Adipose tissue (tissue), 3 donors: Measurements from ENCODE around the gene TET3. TPM values are rescaled to one million over a fixed set of nuclear protein-coding genes. Genes with fewer than 3 reads are reported as not detected.
"Not testable (repeated sequence)": the region's sequence is repeated elsewhere in the genome, so short reads cannot be mapped to it uniquely, and the experiment has no call there.

Experiments used
- H3K27ac ChIP-seq: one replicate; pipeline ENCODE4 v1.5.1; 2013; ENCODE audit warnings: low read depth, low read length
- WGBS, 3 donors: extraction: QIAGEN DNeasy Blood & Tissue Kit; methylation state at CpG; one replicate each; pipeline ENCODE4 v1.1.7; 2013; 5-methylcytosine and 5-hydroxymethylcytosine counted together
- polyA plus RNA-seq, 3 donors: library from polyadenylated mRNA; stranded (reverse); fragments of 200-250 nt; gene quantifications; one replicate each; pipeline ENCODE4 v1.2.3, GENCODE V29; 2013
- donor health status: healthy with polysubstance abuse.
- donor health status: Bipolar disorder and iron deficiency.
- donor health status: healthy.

The TET3 gene
- 1 to 10 TPM; 1.5 to 2.3 (median 2.0) TPM for polyA plus RNA-seq

GRCh38 chr2:73984203-73984921, at the start of gene TET3:
TET3 (plus strand) TSS chr2:73984910; CDS start chr2:73986404, 1,494 bp downstream.
- WGBS, 3 donors, result 0 to 2% (median 1%) methylated on average over 47 to 85 of the region's 85 CpGs
- H3K27ac ChIP-seq, result peak within 1 kb of the TSS; percentile 56

GRCh38 chr2:73935641-73936040, 49.1 kb upstream of the TET3 start:
- H3K27ac ChIP-seq, result no peak overlapping the region

- WGBS, 3 donors, result 72 to 91% (median 90%) methylated on average over 4 of the region's 4 CpGs
- no peak overlapping the region for H3K27ac ChIP-seq
Observed at GRCh38 chr2:73937103-73937885, 47.4 kb upstream of the TET3 start.

- no peak overlapping the region for H3K27ac ChIP-seq
Observed at GRCh38 chr2:73937899-73938298, 46.8 kb upstream of the TET3 start.

GRCh38 chr2:73938718-73939352, 45.9 kb upstream of the TET3 start:
- 52 to 88% (median 80%) methylated on average over 5 of the region's 5 CpGs for WGBS, 3 donors
- H3K27ac ChIP-seq, result no peak overlapping the region

DNA sequence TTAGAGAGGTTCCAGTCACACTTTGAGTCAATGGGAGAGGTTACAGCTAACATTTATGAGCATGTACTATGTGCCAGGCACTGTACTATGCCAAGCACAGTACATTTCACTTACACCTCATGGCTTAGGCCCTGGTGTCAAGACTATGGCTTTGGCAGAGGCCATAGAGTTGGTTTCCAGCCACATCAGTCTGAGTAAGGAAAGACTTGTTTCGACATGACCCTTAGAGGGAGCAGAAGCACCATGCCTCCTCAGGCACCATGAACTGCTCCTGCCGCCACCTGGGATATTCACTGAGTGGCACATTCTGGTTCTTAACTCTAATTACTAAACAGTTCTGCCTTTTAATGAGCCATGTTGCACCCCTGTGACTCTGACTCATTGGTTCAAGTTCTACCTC, 45.3 kb upstream of the TET3 start:
- no peak overlapping the region for H3K27ac ChIP-seq
- WGBS, 3 donors, result 70 to 87% (median 84%) methylated on average over 2 of the region's 2 CpGs

DNA sequence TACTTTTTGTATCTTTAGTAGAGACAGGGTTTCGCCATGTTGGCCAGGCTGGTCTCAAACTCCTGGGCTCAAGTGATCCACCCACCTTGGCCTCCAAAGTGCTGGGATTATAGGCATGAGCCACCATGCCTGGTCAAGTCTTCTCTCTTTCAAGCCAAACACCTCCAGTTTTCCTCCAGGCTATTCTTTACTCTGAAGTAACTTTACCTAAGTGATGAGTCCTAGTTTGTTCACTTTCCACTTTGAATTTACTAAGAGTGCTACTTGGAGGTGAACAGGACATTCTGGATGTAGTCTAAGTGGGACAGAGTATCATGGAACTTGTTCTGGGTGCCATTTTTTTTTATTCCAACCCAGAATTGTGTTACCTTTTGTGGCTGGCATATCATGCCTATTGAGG, 44.6 kb upstream of the TET3 start:
- 95 to 100% (median 100%) methylated on average over 1 of the region's 1 CpG for WGBS, 3 donors
- H3K27ac ChIP-seq, result not testable (repeated sequence)

GRCh38 chr2:73942664-73943063, 42.0 kb upstream of the TET3 start:
- 41 to 77% (median 77%) methylated on average over 2 of the region's 2 CpGs for WGBS, 3 donors
- H3K27ac ChIP-seq, result no peak overlapping the region

- H3K27ac ChIP-seq, result no peak overlapping the region
- WGBS, 3 donors, result 81 to 95% (median 85%) methylated on average over 4 of the region's 4 CpGs
Observed at GRCh38 chr2:73944714-73945113, 40.0 kb upstream of the TET3 start.

GRCh38 chr2:73946215-73946614, 38.5 kb upstream of the TET3 start:
- 72 to 83% (median 81%) methylated on average over 1 of the region's 1 CpG for WGBS, 3 donors

DNA sequence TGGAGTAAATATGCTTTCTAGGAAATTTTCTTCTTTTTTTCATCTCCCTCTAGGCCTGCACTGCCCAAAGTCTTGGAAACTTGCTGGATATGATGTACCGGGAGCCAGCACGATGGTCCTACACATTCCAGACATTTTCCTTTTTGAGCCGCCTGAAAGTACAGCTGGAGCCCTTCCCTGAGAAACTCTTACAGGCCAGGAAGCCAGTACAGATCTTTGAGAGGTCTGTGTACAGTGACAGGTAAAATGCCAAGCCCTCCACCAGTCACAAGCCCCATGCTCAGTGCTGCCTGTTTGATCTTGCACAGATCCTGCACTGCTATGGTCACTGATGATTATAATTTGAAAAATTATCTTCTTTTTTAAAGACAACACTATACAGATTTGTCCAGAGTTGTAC, 38.0 kb upstream of the TET3 start:
- 75 to 85% (median 78%) methylated on average over 3 of the region's 3 CpGs for WGBS, 3 donors
- no peak overlapping the region for H3K27ac ChIP-seq

More at GRCh38 chr2:73946215-73946614, 38.5 kb upstream of the TET3 start:
- no peak overlapping the region for H3K27ac ChIP-seq

DNA sequence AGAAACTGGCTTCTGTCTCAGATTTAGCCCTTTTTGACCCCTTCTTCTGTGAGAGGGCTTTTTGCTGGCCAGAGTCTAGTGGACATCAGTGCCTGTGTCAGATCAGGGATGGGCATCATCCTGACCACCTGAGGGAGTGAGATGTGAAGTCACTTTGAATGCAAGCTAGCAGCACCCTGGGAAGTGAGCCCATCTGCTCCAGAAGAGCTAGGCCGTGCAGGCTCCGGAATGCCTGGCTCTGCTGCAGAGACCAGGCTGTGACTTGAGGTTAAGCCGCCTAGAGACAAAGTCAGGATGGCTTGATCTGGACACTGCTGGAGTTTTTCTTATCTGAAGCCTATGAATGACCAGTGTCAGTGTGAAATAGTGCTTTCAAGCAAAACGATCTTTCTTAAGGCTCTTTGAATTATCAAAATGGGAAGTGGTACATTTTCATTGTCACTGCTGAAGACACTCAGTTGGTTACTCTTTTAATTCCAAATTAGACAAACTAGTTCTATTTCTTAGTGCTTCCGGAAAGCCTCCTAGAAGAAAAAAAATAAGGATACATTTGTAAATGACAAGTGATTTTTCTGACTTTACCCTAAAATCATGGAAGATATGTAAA, 37.2 kb upstream of the TET3 start:
- 83 to 87% (median 84%) methylated on average over 5 of the region's 5 CpGs for WGBS, 3 donors
- no peak overlapping the region for H3K27ac ChIP-seq

- no peak overlapping the region for H3K27ac ChIP-seq
Observed at GRCh38 chr2:73949802-73950201, 34.9 kb upstream of the TET3 start.

DNA sequence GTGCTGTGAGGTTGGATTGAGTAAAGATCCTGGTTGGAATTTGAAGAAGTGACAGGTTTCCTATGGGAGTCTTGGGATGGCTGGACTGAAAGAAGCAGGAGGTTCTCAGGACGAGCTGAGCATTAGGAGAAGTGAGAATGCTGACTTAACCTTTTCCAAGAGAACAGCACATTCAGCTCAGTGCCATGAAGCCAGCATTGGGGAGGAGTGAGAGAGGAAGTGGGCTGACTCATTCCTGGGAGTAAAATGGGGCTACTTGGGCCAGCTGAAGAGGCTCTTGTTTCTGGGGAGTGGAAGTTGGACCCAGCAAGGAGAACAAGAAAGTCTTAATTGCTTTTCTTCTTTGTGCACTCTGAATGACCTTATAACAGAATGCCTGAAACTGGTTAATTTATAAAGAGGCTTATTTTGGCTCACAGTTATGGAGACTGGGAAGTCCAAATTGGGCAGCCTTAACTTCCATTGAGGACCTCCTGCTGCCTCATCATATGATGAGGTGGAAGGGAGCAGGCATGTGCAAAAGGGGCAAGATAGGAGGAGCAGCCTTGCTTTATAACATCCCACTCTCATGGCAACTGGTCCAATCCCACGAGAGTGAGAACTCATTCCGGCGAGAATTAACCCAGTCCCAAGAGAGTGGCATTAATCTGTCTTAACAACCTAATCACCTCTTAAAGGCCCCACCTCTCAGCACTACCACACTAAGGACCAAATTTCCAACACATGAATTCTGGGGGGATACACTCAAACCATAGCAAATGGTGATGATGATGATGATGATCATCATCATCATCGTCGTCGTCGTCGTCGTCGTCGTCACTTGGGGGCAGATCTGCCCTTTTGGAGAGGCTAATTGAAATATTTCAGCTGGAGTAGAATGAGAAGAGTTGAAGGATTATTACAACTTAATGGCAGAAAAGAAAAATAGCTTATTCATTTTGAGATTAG, 31.9 kb upstream of the TET3 start:
- no peak overlapping the region for H3K27ac ChIP-seq
- WGBS, 3 donors, result 79 to 92% (median 81%) methylated on average over 12 of the region's 12 CpGs

DNA sequence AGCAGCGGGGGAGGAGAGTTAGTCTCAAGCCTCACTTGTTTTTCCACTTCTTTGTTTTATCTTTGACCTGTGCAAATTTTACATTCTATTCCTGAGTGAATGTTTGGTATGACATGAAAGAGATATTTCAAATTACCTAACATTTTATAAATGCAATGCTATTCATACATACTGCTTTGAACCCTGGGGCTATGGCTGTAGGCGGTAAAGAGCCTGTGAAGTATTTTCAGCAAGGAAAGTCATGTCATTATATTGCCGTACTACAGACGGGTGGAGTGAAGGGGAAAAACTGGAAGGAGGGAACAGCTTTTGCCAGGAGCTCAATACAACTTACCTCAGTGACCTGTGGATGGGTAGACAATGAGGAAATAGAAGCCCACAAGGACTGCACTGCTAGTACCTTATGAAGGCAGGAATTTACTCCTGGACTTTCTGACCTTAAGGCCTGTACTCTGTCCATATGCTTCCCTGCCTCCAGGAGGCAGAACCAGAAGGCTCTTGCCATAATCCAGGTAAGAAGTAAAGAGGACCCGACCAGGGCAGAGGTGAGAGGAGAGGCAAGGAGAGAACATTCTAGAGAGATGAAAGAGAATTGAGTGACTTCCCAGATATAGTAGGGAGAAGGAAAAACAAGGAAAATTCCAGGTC, 28.4 kb upstream of the TET3 start:
- WGBS, 3 donors, result 92 to 93% (median 93%) methylated on average over 5 of the region's 5 CpGs
- no peak overlapping the region for H3K27ac ChIP-seq

DNA sequence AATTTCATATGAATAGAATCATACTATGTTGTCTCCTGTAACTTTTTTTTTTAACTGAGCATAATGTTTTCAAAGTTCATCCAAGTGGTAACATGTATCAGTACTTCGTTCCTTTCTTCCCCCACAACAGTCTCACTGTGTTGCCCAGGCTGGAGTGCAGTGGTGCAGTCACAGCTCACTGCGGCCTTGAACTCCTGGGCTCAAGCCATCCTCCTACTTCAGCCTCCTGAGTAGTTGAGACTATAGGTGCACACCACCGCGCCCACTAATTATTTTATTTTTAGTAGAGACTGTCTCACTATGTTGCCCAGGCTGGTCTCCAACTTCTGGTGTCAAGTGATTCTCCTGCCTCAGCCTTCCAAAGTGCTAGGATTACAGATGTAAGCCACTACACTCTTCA, 23.4 kb upstream of the TET3 start:
- H3K27ac ChIP-seq, result no peak overlapping the region
- WGBS, 3 donors, result 97 to 98% (median 97%) methylated on average over 4 of the region's 4 CpGs

DNA sequence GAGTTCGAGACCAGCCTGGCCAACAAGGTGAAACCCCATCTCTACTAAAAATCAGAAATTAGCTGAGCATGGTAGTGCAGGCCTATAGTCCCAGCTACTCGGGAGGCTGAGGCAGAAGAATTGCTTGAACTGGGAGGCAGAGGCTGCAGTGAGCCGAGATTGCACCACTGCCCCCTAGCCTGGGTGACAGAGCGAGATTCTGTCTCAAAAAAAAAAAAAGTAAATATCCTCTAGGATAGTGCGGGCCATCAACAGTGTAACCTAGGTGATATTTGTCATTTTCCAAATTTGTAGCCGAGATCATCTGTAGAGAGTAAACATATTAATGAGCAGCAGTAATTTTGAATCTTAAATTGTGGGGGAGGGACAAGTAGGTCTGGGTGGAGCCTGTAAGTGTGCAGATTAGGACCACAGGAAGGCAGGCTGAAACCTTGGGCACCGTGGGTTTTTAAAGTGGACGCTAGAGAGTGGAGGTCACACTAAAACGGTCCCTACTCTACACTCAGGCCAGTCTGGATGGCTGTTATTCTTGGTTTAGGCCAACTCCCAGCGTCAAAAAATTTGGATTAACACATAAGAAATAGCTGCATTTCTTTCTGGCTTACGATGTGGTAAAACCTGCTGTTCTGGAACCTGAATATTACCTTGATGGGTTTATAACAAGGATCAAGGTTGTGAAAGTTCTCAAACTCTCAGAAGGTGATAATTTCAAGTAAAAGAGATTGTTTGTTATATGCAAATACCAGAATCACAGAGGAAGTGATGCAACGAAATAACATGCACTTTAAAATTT, 22.7 kb upstream of the TET3 start:
- 82 to 92% (median 90%) methylated on average over 12 of the region's 12 CpGs for WGBS, 3 donors
- no peak overlapping the region for H3K27ac ChIP-seq
